K562 (cell line): ENCODE results near the gene SLC35E3. TPM values are rescaled to one million over a fixed set of nuclear protein-coding genes. Genes with fewer than 3 reads are reported as not detected.

Experiments used
- ATAC-seq: fragments of 200-7000 bp; cut with Tn5 transposase; 3 replicates; pipeline ENCODE4 v1.9.1; 2020; ENCODE audit warnings: moderate library complexity
- BruUV-seq: library from RNA; stranded (reverse); fragments of 400-500 nt; replicated peaks from 2 replicates; lab custom pipeline; 2021; lab: Mats Ljungman, UMichigan
- CTCF ChIA-PET: fragments of 300-600 bp; formaldehyde crosslinking; extraction: SDS; loops from one replicate; lab custom pipeline; 2021; ENCODE audit warnings: low intra/inter-chr PET ratio; lab: Yijun Ruan, JAX
- POLR2A ChIA-PET: fragments of 300-600, 350-650 bp; sonication (Branson Sonifier 250); formaldehyde crosslinking; extraction: SDS; loops from one replicate; lab custom pipeline; 2021; ENCODE audit warnings: antibody characterized with exemption, inconsistent platforms; lab: Yijun Ruan, JAX
- DNase-seq, 4 experiments: peaks; one replicate each; pipeline versions ENCODE4 v3.0.0 to v3.0.0-alpha.2; 2011 to 2018; ENCODE audit warnings: low spot score in 3 of 4, mixed read lengths in 3 of 4; ENCODE audit errors: extremely low read depth in 1 of 4
- FAIRE-seq: peaks from 2 replicates; lab custom pipeline; 2011; peaks lifted over from hg19 to GRCh38; lab: Jason Lieb, UNC
- H2AFZ ChIP-seq: 2 replicates; pipeline ENCODE4 v1.6.0; 2011; ENCODE audit warnings: low read depth, low read length, control low read depth, inconsistent platforms
- H3K27ac ChIP-seq: fragments of 200-600 bp; 3 replicates; pipeline ENCODE4 v1.8.0; 2011; ENCODE audit warnings: low read depth, mild to moderate bottlenecking, control low read depth, inconsistent platforms, low read length, moderate library complexity, mixed read lengths; ENCODE audit errors: extremely low read depth
- H3K27me3 ChIP-seq, 2 experiments: fragments of 300-600 bp in 1 of 2; 2 replicates in 1 of 2; 3 replicates in 1 of 2; pipeline versions ENCODE4 v1.6.0 to v1.8.0; 2011; ENCODE audit warnings: inconsistent platforms in 2 of 2, low read length in 2 of 2, mild to moderate bottlenecking in 1 of 2, mixed read lengths in 1 of 2, moderate library complexity in 1 of 2; ENCODE audit not compliant: control insufficient read depth in 2 of 2, insufficient read depth in 2 of 2
- H3K36me3 ChIP-seq: fragments of 300-600 bp; 3 replicates; pipeline ENCODE4 v1.8.0; 2011; ENCODE audit warnings: mild to moderate bottlenecking, low read length, inconsistent platforms; ENCODE audit not compliant: control insufficient read depth, insufficient read depth
- H3K4me1 ChIP-seq, 2 experiments: fragments of 200-600 bp in 1 of 2; replicated peaks in 1 of 2; 2 replicates in 1 of 2; 3 replicates in 1 of 2; pipeline versions ENCODE4 v1.5.1 to v1.8.0; 2011; ENCODE audit warnings: inconsistent platforms in 2 of 2, low read length in 2 of 2, mild to moderate bottlenecking in 1 of 2, mixed read lengths in 1 of 2, moderate library complexity in 1 of 2; ENCODE audit not compliant: control insufficient read depth in 2 of 2, insufficient read depth in 2 of 2
- H3K4me2 ChIP-seq: 2 replicates; pipeline ENCODE4 v1.6.1; 2011; ENCODE audit warnings: low read length, control low read depth, inconsistent platforms, mixed read lengths; ENCODE audit not compliant: insufficient read depth
- H3K4me3 ChIP-seq: fragments of 200-600 bp; sonication (generic), shearing (Covaris generic); 2 replicates; pipeline ENCODE4 v1.5.1; 2016; ENCODE audit warnings: control low read depth, inconsistent platforms
- H3K79me2 ChIP-seq: fragments of 200-600 bp; 3 replicates; pipeline ENCODE4 v1.8.0; 2011; ENCODE audit warnings: low read length, inconsistent platforms; ENCODE audit not compliant: control insufficient read depth, insufficient read depth
- H3K9ac ChIP-seq, 2 experiments: 2 replicates each; pipeline versions ENCODE4 v1.6.0 to v1.6.1; 2011; ENCODE audit warnings: low read depth in 2 of 2, low read length in 2 of 2, control low read depth in 1 of 2, inconsistent platforms in 1 of 2, mild to moderate bottlenecking in 1 of 2, mixed read lengths in 1 of 2; ENCODE audit not compliant: insufficient read depth in 1 of 2
- H3K9me1 ChIP-seq: one replicate; pipeline ENCODE4 v1.6.0; 2011; ENCODE audit warnings: inconsistent platforms, mild to moderate bottlenecking, low read length, moderate library complexity; ENCODE audit not compliant: control insufficient read depth, insufficient read depth
- H3K9me3 ChIP-seq: replicated peaks from 2 replicates; pipeline ENCODE4 v1.5.1; 2011; ENCODE audit warnings: low read depth, low read length, inconsistent platforms; ENCODE audit not compliant: control insufficient read depth, insufficient read depth
- H4K20me1 ChIP-seq: replicated peaks from 2 replicates; pipeline ENCODE4 v1.6.1; 2011; ENCODE audit warnings: low read length, inconsistent platforms, mixed read lengths; ENCODE audit not compliant: control insufficient read depth, insufficient read depth
- CAMTA2 ChIP-seq: fragments of 250-450 bp; sonication (Bioruptor Pico); conservative IDR thresholded peaks from 2 replicates; pipeline ENCODE4 v1.5.1; 2022
- GABPB2 ChIP-seq: fragments of 250-450 bp; sonication (Bioruptor Pico); conservative IDR thresholded peaks from 2 replicates; pipeline ENCODE4 v1.5.1; 2021; ENCODE audit warnings: mild to moderate bottlenecking
- MBD2 ChIP-seq: sonication (generic); IDR thresholded peaks from 2 replicates; pipeline ENCODE4 v1.6.1; 2016; ENCODE audit warnings: low read depth, borderline replicate concordance
- NCOA6 ChIP-seq: fragments of 450-650 bp; IDR thresholded peaks from 2 replicates; pipeline ENCODE4 v1.6.1; 2017; ENCODE audit warnings: mild to moderate bottlenecking
- NR2C1 ChIP-seq, 2 experiments: fragments of 450-650 bp; IDR thresholded peaks; 2 replicates each; pipeline ENCODE4 v1.6.1; 2017; ENCODE audit warnings: mild to moderate bottlenecking in 2 of 2, antibody characterized with exemption in 1 of 2, inconsistent platforms in 1 of 2, missing compliant biosample characterization in 1 of 2, missing genetic modification characterization in 1 of 2
- SRSF9 ChIP-seq: fragments of 200-400 bp; formaldehyde crosslinking; IDR thresholded peaks from 2 replicates; pipeline ENCODE4 v1.6.1; 2017; ENCODE audit warnings: low read depth, low read length, borderline replicate concordance
- ZNF384 ChIP-seq: IDR thresholded peaks from 2 replicates; pipeline ENCODE4 v1.6.1; 2012; ENCODE audit warnings: low read depth, low read length, improper control_type of control experiment
- ZNF398 ChIP-seq: fragments of 250-450 bp; sonication (Bioruptor Pico); IDR thresholded peaks from 2 replicates; pipeline ENCODE4 v1.8.0; 2021; ENCODE audit warnings: moderate library complexity, mild to moderate bottlenecking, inconsistent platforms
- WGBS: fragments of 100-300 bp; shearing (Covaris generic); methylation state at CpG from one replicate; pipeline ENCODE4 v1.1.6; 2016; ENCODE audit warnings: low coverage, mixed read lengths; ENCODE audit not compliant: insufficient coverage; ENCODE audit errors: missing lambda C conversion rate; 5-methylcytosine and 5-hydroxymethylcytosine counted together
- in situ Hi-C: fragments of 300-500 bp; cut with MboI; formaldehyde crosslinking; loops from 4 replicates; pipeline ENCODE4 v1.15.0; 2018; ENCODE audit warnings: inconsistent platforms, mixed read lengths
- intact Hi-C: fragments of 100-400 bp; cut with micrococcal nuclease; formaldehyde crosslinking; loops from 2 replicates; pipeline ENCODE4 v1.14.2; 2022
- polyA plus RNA-seq, 8 experiments: library from polyadenylated mRNA; depleted of rRNA in 4 of 8; stranded (reverse) in 5 of 8; unstranded in 3 of 8; fragments of >200 nt; fragmentation: Nextera tagmentation in 2 of 8; fragmentation: Illumina TruSeq in 1 of 8; extraction: Ambion mirVana in 2 of 8; extraction: Trizol in 1 of 8; gene quantifications; 2 replicates each; pipeline versions ENCODE4 v1.2.1 to v1.2.3, GENCODE V29; 2011 to 2014; ENCODE audit warnings: inconsistent platforms in 1 of 8, missing spikeins in 1 of 8
- total RNA-seq, 7 experiments: library from RNA; depleted of rRNA in 6 of 7; stranded (reverse); fragments of >200 nt in 6 of 7; fragmentation: Illumina TruSeq in 2 of 7; extraction: Trizol in 2 of 7; gene quantifications; 2 replicates each; pipeline versions ENCODE4 v1.2.1 to v1.2.3, GENCODE V29; 2011 to 2021; ENCODE audit warnings: low replicate concordance in 1 of 7

SLC35E3 gene
- total and polyA plus RNA-seq, 9 of the 15 experiments (the other 6 are each of a cell fraction or from before 2014, with no cell fraction given), result 1.2 to 5.9 (median 3.8) TPM

- in situ Hi-C loops, result no loop called here
- H4K20me1 ChIP-seq, result no peaks in the 10 kb centered on the region
Observed at GRCh38 chr12:68760806-68761441, 14.9 kb downstream of the SLC35E3 start.

More at GRCh38 chr12:68760806-68761441, 14.9 kb downstream of the SLC35E3 start:
- CTCF ChIA-PET, result no interaction called here
- Histone ChIP-seq H3K4me3 (no peak overlapping the region), H2AFZ (no peak overlapping the region), H3K9ac (no peak overlapping the region), H3K4me2 (no peak overlapping the region), H3K9me3 (no peaks in the 10 kb centered on the region; the same call in 1 of the 2 replicates), H3K9me1 (no peaks in the 10 kb centered on the region), H3K4me1 (no peaks in the 10 kb centered on the region), H3K79me2 (no peaks in the 10 kb centered on the region), H3K27ac (no peak overlapping the region), H3K27me3 (no peaks in the 10 kb centered on the region), H3K36me3 (peaks cover 23% of the 10 kb centered on the region; the same call in 2 of the 3 replicates)
- DNase-seq, result no peak
- TF ChIP-seq NCOA6 (no peak), MBD2 (no peak), ZNF398 (no peak), ZNF384 (no peak), CAMTA2 (no peak), SRSF9 (no peak), GABPB2 (CRISPR knock-in tag) (no peak), NR2C1 (IDR thresholded peaks at IDR 0.05) (no peak), NR2C1 (tag; IDR thresholded peaks at IDR 0.05) (no peak)
- POLR2A ChIA-PET, result no interaction called here
- 69% methylated on average over 7 of the region's 7 CpGs for WGBS
- no peak for ATAC-seq
- intact Hi-C loops, result no loop called here
- no peak for FAIRE-seq
- no TSS peak for BruUV-seq
